ENCODE measurements around the gene DNM3. TPM values are rescaled to one million over a fixed set of nuclear protein-coding genes. Genes with fewer than 3 reads are reported as not detected.
A peak's percentile ranks its signal among the peaks of the same experiment; 100 is the strongest.

DNM3 gene
- total RNA-seq, 6 donors from 2014 or later: 7.1 to 30.4 (median 10.3) TPM

- Histone ChIP-seq H3K9me3 (no peaks in the 10 kb centered on the region), H3K27ac (no peak overlapping the region), H3K27me3 (no peaks in the 10 kb centered on the region), H3K36me3 (peaks cover 0 to 3% (median 1%) of the 10 kb centered on the region in 4 donors), H3K4me1 (peaks cover 0 to 7% (median 2%) of the 10 kb centered on the region in 4 donors), H3K4me3 (no peak overlapping the region)
- 94 to 98% methylated on average over 2 of the region's 2 CpGs for WGBS, 2 donors
- ATAC-seq (ENCODE audit: low FRiP score in 2 of 2) (no peak), DNase-seq (no peak)
- TF ChIP-seq POLR2AphosphoS5 (IDR thresholded peaks at IDR 0.05) (no peak), EP300 (IDR thresholded peaks at IDR 0.05) (no peak), POLR2A (IDR thresholded peaks at IDR 0.05) (no peak)
- TF ChIP-seq, protein P1, sequence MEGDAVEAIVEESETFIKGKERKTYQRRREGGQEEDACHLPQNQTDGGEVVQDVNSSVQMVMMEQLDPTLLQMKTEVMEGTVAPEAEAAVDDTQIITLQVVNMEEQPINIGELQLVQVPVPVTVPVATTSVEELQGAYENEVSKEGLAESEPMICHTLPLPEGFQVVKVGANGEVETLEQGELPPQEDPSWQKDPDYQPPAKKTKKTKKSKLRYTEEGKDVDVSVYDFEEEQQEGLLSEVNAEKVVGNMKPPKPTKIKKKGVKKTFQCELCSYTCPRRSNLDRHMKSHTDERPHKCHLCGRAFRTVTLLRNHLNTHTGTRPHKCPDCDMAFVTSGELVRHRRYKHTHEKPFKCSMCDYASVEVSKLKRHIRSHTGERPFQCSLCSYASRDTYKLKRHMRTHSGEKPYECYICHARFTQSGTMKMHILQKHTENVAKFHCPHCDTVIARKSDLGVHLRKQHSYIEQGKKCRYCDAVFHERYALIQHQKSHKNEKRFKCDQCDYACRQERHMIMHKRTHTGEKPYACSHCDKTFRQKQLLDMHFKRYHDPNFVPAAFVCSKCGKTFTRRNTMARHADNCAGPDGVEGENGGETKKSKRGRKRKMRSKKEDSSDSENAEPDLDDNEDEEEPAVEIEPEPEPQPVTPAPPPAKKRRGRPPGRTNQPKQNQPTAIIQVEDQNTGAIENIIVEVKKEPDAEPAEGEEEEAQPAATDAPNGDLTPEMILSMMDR (IDR thresholded peaks at IDR 0.05): no peak
Measured at GRCh38 chr1:172386046-172386445, 544.7 kb downstream of the DNM3 start.

DNA sequence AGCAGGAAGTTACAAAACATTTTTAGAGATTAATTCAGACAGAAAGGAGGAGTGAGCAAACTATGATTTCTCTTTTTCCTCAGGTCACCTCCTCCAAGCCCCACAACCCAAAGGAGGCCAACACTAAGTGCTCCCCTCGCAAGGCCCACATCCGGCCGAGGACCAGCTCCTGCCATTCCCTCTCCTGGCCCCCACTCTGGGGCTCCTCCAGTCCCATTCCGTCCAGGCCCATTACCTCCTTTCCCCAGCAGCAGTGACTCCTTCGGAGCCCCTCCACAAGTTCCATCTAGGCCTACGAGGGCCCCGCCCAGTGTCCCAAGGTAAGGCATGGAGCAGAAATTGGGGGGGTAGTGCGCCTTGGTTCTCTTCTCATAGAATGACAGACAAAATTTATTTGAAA, 547.2 kb downstream of the DNM3 start:
- DNase-seq (peak in 1 of 2 donors; percentile 33), ATAC-seq (ENCODE audit: low FRiP score in 2 of 2) (no peak)
- Histone ChIP-seq H3K27me3 (no peaks in the 10 kb centered on the region), H3K4me3 (no peak overlapping the region), H3K9me3 (no peaks in the 10 kb centered on the region), H3K36me3 (peaks cover 0 to 3% (median 1%) of the 10 kb centered on the region in 4 donors), H3K4me1 (peaks cover 0 to 9% (median 2%) of the 10 kb centered on the region in 4 donors), H3K27ac (no peak overlapping the region)
- TF ChIP-seq EP300 (IDR thresholded peaks at IDR 0.05): no peak
- TF ChIP-seq POLR2A (IDR thresholded peaks at IDR 0.05): no peak
- TF ChIP-seq POLR2AphosphoS5 (IDR thresholded peaks at IDR 0.05): no peak
- TF ChIP-seq, protein P1 (IDR thresholded peaks at IDR 0.05): no peak
- 96 to 97% methylated on average over 8 of the region's 8 CpGs for WGBS, 2 donors

GRCh38 chr1:172390301-172390682, 549.0 kb downstream of the DNM3 start:
- Histone ChIP-seq H3K27ac (peak overlapping the region in 3 of 4 donors; percentile 44 to 55 (median 51)), H3K36me3 (peaks cover 0 to 3% (median 1%) of the 10 kb centered on the region in 4 donors), H3K9me3 (no peaks in the 10 kb centered on the region), H3K4me3 (no peak overlapping the region), H3K27me3 (no peaks in the 10 kb centered on the region), H3K4me1 (peaks cover 0 to 19% (median 14%) of the 10 kb centered on the region in 4 donors)
- TF ChIP-seq, protein P1 (IDR thresholded peaks at IDR 0.05): no peak
- TF ChIP-seq POLR2A (IDR thresholded peaks at IDR 0.05) (no peak), POLR2AphosphoS5 (IDR thresholded peaks at IDR 0.05) (no peak), EP300 (IDR thresholded peaks at IDR 0.05) (no peak)
- ATAC-seq (ENCODE audit: low FRiP score in 2 of 2) (no peak), DNase-seq (no peak)
- WGBS, 2 donors: 45 to 65% methylated on average over 2 to 3 of the region's 3 CpGs

- TF ChIP-seq POLR2AphosphoS5 (IDR thresholded peaks at IDR 0.05) (no peak), EP300 (IDR thresholded peaks at IDR 0.05) (no peak), POLR2A (IDR thresholded peaks at IDR 0.05) (no peak)
- DNase-seq: peak in 1 of 2 donors; percentile 44
- Histone ChIP-seq H3K4me1 (peaks cover 0 to 19% (median 14%) of the 10 kb centered on the region in 4 donors), H3K4me3 (no peak overlapping the region), H3K9me3 (no peaks in the 10 kb centered on the region), H3K27ac (peak overlapping the region; percentile 11 to 55 (median 48)), H3K27me3 (no peaks in the 10 kb centered on the region), H3K36me3 (peaks cover 0 to 3% (median 1%) of the 10 kb centered on the region in 4 donors)
- peak in 1 of 2 donors; percentile 52 for ATAC-seq (ENCODE audit: low FRiP score in 2 of 2)
- 59 to 60% methylated on average over 9 of the region's 9 CpGs for WGBS, 2 donors
Measured at GRCh38 chr1:172390683-172391551, 549.6 kb downstream of the DNM3 start.

DNA sequence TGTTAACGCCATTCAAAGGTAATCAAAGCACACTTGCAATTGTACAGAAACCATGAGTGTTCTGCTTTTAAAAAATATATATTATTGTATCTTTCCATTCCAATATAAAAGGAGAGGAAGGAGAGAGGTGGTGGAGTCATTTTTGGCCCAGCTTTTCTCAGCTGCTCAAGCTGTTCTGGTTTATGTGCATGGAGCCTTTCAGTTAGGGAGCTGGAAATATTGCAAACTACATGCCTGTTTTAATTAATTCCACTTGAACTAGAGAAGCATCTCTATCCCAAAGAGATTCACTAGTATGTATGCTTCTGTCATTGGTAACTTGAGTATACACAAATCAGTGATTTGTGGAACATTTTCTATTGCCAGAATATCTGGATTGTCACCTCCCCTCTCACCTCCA, 550.7 kb downstream of the DNM3 start:
- Histone ChIP-seq H3K27me3 (no peaks in the 10 kb centered on the region), H3K9me3 (no peaks in the 10 kb centered on the region), H3K4me3 (no peak overlapping the region), H3K27ac (no peak overlapping the region), H3K36me3 (peaks cover 0 to 3% (median under 1%) of the 10 kb centered on the region in 4 donors), H3K4me1 (peaks cover 0 to 19% (median 14%) of the 10 kb centered on the region in 4 donors)
- WGBS, 2 donors: 94 to 96% methylated on average over 1 of the region's 1 CpG
- no peak for ATAC-seq (ENCODE audit: low FRiP score in 2 of 2)
- TF ChIP-seq, protein P1 (IDR thresholded peaks at IDR 0.05): no peak
- TF ChIP-seq POLR2AphosphoS5 (IDR thresholded peaks at IDR 0.05) (no peak), EP300 (IDR thresholded peaks at IDR 0.05) (no peak), POLR2A (IDR thresholded peaks at IDR 0.05) (no peak)
- DNase-seq: no peak
